Suprapubic skin (tissue), 4 donors: ENCODE results near the gene PRSS33.

ENCODE experiments used
- POLR2A ChIP-seq, 2 donors: fragments of 450-650 bp; IDR thresholded peaks; one replicate each; pipeline ENCODE4 v1.6.1; 2017; ENCODE audit warnings: antibody characterized with exemption in 2 of 2, mild to moderate bottlenecking in 2 of 2, moderate library complexity in 2 of 2
- POLR2AphosphoS5 ChIP-seq, 3 donors: sonication (generic); formaldehyde crosslinking; IDR thresholded peaks; one replicate each; pipeline ENCODE4 v1.6.1; 2017; ENCODE audit warnings: antibody characterized with exemption in 3 of 3
- TF ChIP-seq, protein P1 (sequence below), 2 donors: fragments of 200-600 bp in 1 of 2; fragments of 450-650 bp in 1 of 2; sonication (generic) in 1 of 2; IDR thresholded peaks; one replicate each; pipeline ENCODE4 v1.5.1; 2016 to 2019; ENCODE audit warnings: antibody characterized with exemption in 2 of 2, mild to moderate bottlenecking in 1 of 2, moderate library complexity in 1 of 2

DNA sequence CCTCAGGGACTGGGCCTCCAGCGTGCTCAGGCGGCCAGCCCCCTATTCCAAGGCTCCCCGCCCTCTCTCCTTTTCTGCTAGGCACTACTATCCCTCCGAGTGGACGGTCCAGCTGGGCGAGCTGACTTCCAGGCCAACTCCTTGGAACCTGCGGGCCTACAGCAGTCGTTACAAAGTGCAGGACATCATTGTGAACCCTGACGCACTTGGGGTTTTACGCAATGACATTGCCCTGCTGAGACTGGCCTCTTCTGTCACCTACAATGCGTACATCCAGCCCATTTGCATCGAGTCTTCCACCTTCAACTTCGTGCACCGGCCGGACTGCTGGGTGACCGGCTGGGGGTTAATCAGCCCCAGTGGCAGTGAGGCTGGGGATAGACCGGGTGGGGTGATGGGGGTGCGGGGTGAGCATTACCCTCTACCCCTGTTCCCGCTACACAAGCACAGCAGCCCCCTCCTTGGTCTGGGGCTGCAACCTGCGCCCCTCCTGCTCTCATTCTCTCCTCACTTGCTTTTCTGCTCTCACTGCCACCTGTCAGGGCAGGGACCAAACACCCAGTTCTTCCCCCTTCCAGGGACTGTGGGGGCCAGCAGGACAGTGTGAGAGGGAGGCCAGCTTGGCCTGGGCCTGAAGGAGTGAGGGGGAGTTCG, 12.0 kb upstream of the PRSS33 start:
- TF ChIP-seq, protein P1, sequence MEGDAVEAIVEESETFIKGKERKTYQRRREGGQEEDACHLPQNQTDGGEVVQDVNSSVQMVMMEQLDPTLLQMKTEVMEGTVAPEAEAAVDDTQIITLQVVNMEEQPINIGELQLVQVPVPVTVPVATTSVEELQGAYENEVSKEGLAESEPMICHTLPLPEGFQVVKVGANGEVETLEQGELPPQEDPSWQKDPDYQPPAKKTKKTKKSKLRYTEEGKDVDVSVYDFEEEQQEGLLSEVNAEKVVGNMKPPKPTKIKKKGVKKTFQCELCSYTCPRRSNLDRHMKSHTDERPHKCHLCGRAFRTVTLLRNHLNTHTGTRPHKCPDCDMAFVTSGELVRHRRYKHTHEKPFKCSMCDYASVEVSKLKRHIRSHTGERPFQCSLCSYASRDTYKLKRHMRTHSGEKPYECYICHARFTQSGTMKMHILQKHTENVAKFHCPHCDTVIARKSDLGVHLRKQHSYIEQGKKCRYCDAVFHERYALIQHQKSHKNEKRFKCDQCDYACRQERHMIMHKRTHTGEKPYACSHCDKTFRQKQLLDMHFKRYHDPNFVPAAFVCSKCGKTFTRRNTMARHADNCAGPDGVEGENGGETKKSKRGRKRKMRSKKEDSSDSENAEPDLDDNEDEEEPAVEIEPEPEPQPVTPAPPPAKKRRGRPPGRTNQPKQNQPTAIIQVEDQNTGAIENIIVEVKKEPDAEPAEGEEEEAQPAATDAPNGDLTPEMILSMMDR (IDR thresholded peaks at IDR 0.05): no peak
- TF ChIP-seq POLR2A (IDR thresholded peaks at IDR 0.05) (no peak), POLR2AphosphoS5 (IDR thresholded peaks at IDR 0.05) (no peak)
